K562 (cell line): ENCODE measurements around the gene NSUN6. TPM values are rescaled to one million over a fixed set of nuclear protein-coding genes. Genes with fewer than 3 reads are reported as not detected.

Source experiments
- ATF3 ChIP-seq, 2 experiments: fragments of 450-650 bp in 1 of 2; sonication (generic) in 1 of 2; formaldehyde crosslinking in 1 of 2; IDR thresholded peaks in 1 of 2; conservative IDR thresholded peaks in 1 of 2; 2 replicates each; pipeline versions ENCODE4 v1.6.1 to v1.8.1; 2016 to 2023; ENCODE audit warnings: mild to moderate bottlenecking in 2 of 2, moderate library complexity in 2 of 2, inconsistent platforms in 1 of 2, missing genetic modification reagents in 1 of 2
- BCLAF1 ChIP-seq, 2 experiments: fragments of 450-650 bp in 1 of 2; IDR thresholded peaks; 2 replicates each; pipeline ENCODE4 v1.6.1; 2011 to 2017; ENCODE audit warnings: low read depth in 2 of 2, antibody characterized with exemption in 1 of 2, borderline replicate concordance in 1 of 2, low read length in 1 of 2, mild to moderate bottlenecking in 1 of 2, mixed read lengths in 1 of 2; ENCODE audit not compliant: control insufficient read depth in 1 of 2
- DNMT1 ChIP-seq: fragments of 450-650 bp; IDR thresholded peaks from 2 replicates; pipeline ENCODE4 v1.6.1; 2016; ENCODE audit warnings: antibody characterized with exemption, mild to moderate bottlenecking
- ETS2 ChIP-seq: IDR thresholded peaks from 2 replicates; pipeline ENCODE4 v1.6.1; 2016; ENCODE audit warnings: borderline replicate concordance, missing genetic modification characterization, mild to moderate bottlenecking, moderate library complexity, missing compliant biosample characterization; ENCODE audit not compliant: poor library complexity, severe bottlenecking
- FOXK2 ChIP-seq, 2 experiments: fragments of 450-650 bp; IDR thresholded peaks in 1 of 2; conservative IDR thresholded peaks in 1 of 2; 2 replicates each; pipeline ENCODE4 v1.6.1; 2016; ENCODE audit warnings: low read depth in 2 of 2, mild to moderate bottlenecking in 1 of 2
- GTF3C2 ChIP-seq: IDR thresholded peaks from 3 replicates; pipeline ENCODE4 v1.6.1; 2011; ENCODE audit warnings: borderline replicate concordance, mild to moderate bottlenecking, moderate library complexity; ENCODE audit not compliant: insufficient read length; ENCODE audit errors: extremely low read depth
- HMBOX1 ChIP-seq: sonication (generic); IDR thresholded peaks from 2 replicates; pipeline ENCODE4 v1.6.1; 2016
- NFYB ChIP-seq: IDR thresholded peaks from 2 replicates; pipeline ENCODE4 v1.6.1; 2011; ENCODE audit warnings: mild to moderate bottlenecking, moderate library complexity; ENCODE audit not compliant: insufficient read length; ENCODE audit errors: extremely low read depth
- POLR2AphosphoS2 ChIP-seq: IDR thresholded peaks from 2 replicates; pipeline ENCODE4 v1.6.1; 2012; ENCODE audit warnings: low read length, improper control_type of control experiment
- RBM15 ChIP-seq: fragments of 200-400 bp; formaldehyde crosslinking; IDR thresholded peaks from 2 replicates; pipeline ENCODE4 v1.6.1; 2018; ENCODE audit warnings: mild to moderate bottlenecking, low read length, moderate library complexity; ENCODE audit not compliant: insufficient read depth
- SAP30 ChIP-seq: fragments of 200-600 bp; sonication (generic); IDR thresholded peaks from 2 replicates; pipeline ENCODE4 v1.6.1; 2012; ENCODE audit warnings: borderline replicate concordance, low read depth, mild to moderate bottlenecking, moderate library complexity, low read length, control low read depth, inconsistent platforms; ENCODE audit not compliant: insufficient read depth, poor library complexity, severe bottlenecking
- SFPQ ChIP-seq: fragments of 200-400 bp; formaldehyde crosslinking; IDR thresholded peaks from 2 replicates; pipeline ENCODE4 v1.6.1; 2017; ENCODE audit warnings: mild to moderate bottlenecking, low read depth, low read length, moderate library complexity
- ZFPM2 ChIP-seq: fragments of 250-450 bp; sonication (Bioruptor Pico); IDR thresholded peaks from 2 replicates; pipeline ENCODE4 v1.5.1; 2022; ENCODE audit warnings: mild to moderate bottlenecking
- polyA plus RNA-seq, 8 experiments: library from polyadenylated mRNA; depleted of rRNA in 4 of 8; stranded (reverse) in 5 of 8; unstranded in 3 of 8; fragments of >200 nt; fragmentation: Nextera tagmentation in 2 of 8; fragmentation: Illumina TruSeq in 1 of 8; extraction: Ambion mirVana in 2 of 8; extraction: Trizol in 1 of 8; gene quantifications; 2 replicates each; pipeline versions ENCODE4 v1.2.1 to v1.2.3, GENCODE V29; 2011 to 2014; ENCODE audit warnings: inconsistent platforms in 1 of 8, missing spikeins in 1 of 8
- total RNA-seq, 7 experiments: library from RNA; depleted of rRNA in 6 of 7; stranded (reverse); fragments of >200 nt in 6 of 7; fragmentation: Illumina TruSeq in 2 of 7; extraction: Trizol in 2 of 7; gene quantifications; 2 replicates each; pipeline versions ENCODE4 v1.2.1 to v1.2.3, GENCODE V29; 2011 to 2021; ENCODE audit warnings: low replicate concordance in 1 of 7

NSUN6 gene
- total and polyA plus RNA-seq, 9 of the 15 experiments (the other 6 are each of a cell fraction or from before 2014, with no cell fraction given), result 12.5 to 33.1 (median 24.2) TPM

- 0 out of 4 replicates have a peak, but pooled peaks of 1 of the 2 experiments have one; percentile 3 for TF ChIP-seq BCLAF1 (IDR thresholded peaks at IDR 0.05; ENCODE audit: borderline replicate concordance in 1 of 2, control insufficient read depth in 1 of 2, low read depth in 2 of 2, low read length in 1 of 2)
- TF ChIP-seq ZFPM2, result no peak
- no peak for TF ChIP-seq POLR2AphosphoS2
- TF ChIP-seq ATF3 (IDR thresholded peaks at IDR 0.05), result no peak
- 0 out of 2 replicates have a peak, but pooled peaks have one; percentile 42 for TF ChIP-seq ATF3 (CRISPR knock-in tag; conservative IDR thresholded peaks at IDR 0.05)
- TF ChIP-seq SFPQ, result no peak
- no peak for TF ChIP-seq GTF3C2
- no peak for TF ChIP-seq SAP30
- TF ChIP-seq DNMT1, result no peak
- TF ChIP-seq FOXK2 (conservative IDR thresholded peaks at IDR 0.05 in 1 of 2, IDR thresholded peaks at IDR 0.05 in 1 of 2; ENCODE audit: low read depth in 2 of 2), result no peak
- TF ChIP-seq ETS2 (tag), result no peak
- TF ChIP-seq HMBOX1, result no peak
- no peak for TF ChIP-seq RBM15
- TF ChIP-seq NFYB, result no peak
Observed at GRCh38 chr10:18658271-18659124, 7.1 kb upstream of the NSUN6 start (continued).
